HG03139 (cell line): ENCODE results near the gene PSIP1.
A peak's percentile ranks its signal among the peaks of the same experiment; 100 is the strongest.
"Not testable (repeated sequence)": the region's sequence is repeated elsewhere in the genome, so short reads cannot be mapped to it uniquely, and the experiment has no call there.

Experiments
- ATAC-seq: cut with Tn5 transposase; IDR thresholded peaks from one replicate; pipeline ENCODE4 v1.9.1; 2021; ENCODE audit not compliant: unreplicated experiment

PSIP1 gene

DNA sequence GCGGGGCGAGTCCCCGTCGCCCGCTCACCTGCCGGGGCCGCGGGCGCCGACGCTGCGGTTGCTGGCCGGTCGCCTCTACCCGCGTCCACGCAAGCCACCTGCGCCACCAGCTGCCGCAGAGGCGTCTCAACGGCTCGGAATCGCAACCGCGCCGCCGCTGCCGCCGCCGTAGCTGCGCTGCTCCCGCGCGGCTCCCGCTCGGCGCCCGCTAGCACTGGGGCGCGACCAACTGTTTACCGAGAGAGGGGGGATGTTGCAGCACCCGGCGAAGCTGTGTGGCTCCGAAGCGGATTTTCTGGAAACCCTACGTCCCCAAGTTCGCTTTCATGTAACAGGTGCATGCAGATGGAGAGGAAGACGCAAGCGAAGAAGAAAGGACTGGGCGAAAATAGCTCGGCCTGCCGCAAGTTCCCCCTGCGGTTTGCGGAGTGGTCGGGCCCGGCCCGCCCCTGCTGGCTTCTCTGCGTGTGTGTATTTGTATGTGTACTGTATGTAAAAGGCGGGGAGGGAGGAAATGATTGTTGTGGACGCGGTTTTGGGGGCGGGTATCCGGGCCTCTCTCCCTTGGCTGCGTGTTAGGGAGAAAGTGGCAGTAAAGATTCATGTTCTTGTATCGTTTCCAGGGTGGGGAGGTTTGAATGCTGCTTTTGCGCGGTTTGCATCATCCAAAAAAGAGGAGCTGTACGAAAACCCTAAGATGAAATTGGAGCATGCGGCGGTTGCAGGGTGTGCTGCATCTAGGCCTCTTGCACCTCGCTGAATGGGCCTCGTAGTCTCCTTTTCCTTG lies at the start of gene PSIP1:
Gene PSIP1 (minus strand): TSS at position 182 of the 787 bp plus-strand sequence. CDS start 782 bp downstream, outside the sequence.
- ATAC-seq: peak; percentile 78

DNA sequence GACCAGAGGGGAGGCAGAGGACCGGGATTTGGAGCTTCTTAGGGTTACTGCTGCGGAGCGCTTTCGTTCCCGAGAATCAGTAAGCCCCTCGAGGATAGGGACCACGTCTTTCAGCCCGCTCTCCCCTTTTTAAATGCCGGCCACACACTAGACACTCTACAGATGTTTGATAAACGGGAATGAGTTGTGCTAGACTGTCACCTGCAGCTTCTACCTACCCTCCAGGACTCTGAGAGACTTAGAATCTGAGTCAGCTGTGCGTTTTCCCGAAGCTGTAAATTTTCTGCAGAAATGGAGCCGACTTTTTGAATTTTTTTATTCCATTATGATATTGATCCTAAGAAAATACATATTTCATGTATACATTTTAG lies 42.7 kb upstream of the PSIP1 start:
- ATAC-seq: peak; percentile 13

- ATAC-seq: peak; percentile 66
Measured at GRCh38 chr9:15552636-15553527, 42.1 kb upstream of the PSIP1 start, which contains the start of gene CCDC171. Gene CCDC171 (plus strand): TSS chr9:15553043. CDS start chr9:15564089, 11,046 bp downstream.

DNA sequence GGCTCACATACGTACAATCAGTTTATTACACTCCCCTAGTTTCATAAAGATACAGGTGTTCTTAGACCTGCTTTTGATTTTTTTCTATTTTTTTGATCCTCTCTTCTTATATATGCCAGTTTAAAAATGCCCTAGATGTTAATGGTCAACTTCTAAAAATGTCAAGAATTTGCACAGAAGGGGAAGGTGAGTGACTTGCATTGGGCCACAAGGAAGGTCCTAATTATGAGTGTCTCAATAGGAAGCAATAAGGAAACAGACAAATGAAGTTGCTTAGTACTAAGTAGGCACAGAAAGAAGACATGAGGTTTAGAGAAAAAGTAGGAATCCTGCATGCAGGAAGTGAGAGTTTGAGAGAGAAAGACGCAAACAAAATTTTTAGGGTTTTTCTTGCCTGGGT lies 38.8 kb upstream of the PSIP1 start:
- ATAC-seq: no peak

GRCh38 chr9:15543047-15543813 lies 32.5 kb upstream of the PSIP1 start:
- ATAC-seq: no peak

DNA sequence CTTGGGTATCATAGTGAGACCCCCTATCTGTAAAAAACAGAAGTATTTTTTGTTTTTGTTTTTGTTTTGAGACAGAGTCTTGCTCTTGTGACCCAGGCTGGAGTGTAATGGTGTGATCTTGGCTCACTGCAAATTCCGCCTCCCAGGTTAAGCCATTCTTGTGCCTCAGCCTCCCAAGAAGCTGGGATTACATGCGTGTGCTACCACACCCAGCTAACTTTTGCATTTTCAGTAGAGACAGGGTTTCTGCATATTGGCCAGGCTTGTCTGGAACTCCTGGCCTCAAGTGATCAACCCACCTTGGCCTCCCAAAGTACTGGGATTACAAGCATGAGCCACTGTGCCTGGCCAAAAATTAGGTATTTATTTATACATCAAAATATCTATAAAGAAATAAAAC lies 31.9 kb upstream of the PSIP1 start:
- no peak for ATAC-seq

DNA sequence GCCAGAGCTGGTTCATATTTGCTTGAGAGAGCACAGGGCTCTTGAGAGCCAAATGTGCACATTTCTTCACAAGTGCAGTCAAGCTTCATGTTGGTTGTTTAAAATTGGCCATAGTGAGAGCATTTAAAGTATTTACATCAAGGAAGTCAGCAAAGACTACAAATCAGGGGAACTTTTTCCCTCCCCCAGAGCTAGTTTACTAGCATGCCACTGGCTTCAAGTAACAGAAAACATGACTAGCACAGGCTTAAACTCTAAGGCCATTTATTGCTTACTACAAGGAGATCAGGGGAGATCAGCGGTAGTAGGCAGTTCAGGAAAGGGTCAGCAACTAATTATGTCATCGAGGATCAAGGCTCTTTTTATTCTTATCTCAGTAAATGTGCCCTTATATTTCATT lies 31.1 kb upstream of the PSIP1 start:
- no peak for ATAC-seq

- no peak for ATAC-seq
Measured at GRCh38 chr9:15531380-15531779, 20.6 kb upstream of the PSIP1 start.

DNA sequence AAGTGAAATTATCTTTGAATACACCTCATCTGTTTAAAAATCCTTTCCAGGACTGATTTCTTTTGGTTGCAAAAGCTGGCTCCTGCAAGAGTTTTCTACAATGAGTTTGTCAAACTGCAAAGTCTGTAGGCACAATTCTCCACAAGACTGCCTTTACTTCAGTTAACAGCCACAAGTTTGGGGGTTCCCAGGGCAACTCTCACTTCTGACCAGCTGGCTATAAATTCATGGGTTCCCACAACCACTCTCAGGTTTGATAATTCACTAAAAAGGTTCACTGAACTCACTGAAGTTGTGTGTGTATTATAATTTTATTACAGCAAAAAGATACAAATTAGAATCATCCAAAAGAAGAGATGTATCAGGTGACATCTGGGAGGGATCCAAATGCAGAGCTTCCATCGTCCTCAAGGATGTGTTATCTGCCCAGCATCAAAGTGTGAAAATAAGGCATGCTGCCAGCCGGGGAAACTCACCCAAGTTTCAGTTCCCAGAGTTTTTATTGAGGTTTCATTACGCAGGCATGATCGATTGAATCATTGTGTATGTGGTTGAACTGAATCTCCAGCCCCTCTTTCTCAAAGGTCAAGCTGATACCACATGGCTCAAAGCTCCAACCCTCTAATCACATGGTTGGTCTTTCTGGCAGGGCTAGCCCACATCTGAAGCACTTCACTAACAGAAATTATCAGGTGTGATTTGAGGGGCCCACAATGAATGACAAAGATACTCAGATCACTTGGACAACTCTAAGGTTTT lies 19.0 kb upstream of the PSIP1 start:
- ATAC-seq: peak; percentile 80

DNA sequence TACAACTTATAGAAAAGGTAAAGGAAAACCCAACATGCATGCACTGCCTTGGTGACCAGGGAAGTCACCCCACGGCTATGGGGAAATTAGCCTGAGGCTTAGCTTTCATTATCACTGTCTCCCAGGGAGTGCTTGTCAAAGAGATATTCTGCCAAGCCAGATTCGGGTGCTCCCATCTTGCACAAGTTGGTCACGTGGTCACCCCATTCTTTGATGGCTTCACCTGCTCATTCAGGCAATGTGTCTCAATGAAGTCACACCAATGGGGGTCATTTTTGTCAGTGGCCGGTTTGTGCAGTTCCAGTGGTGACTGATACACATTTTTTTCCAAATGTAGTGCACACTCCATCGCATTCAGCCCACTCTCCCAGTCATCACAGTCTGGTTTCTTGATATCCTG lies 16.3 kb upstream of the PSIP1 start:
- not testable (repeated sequence) for ATAC-seq

DNA sequence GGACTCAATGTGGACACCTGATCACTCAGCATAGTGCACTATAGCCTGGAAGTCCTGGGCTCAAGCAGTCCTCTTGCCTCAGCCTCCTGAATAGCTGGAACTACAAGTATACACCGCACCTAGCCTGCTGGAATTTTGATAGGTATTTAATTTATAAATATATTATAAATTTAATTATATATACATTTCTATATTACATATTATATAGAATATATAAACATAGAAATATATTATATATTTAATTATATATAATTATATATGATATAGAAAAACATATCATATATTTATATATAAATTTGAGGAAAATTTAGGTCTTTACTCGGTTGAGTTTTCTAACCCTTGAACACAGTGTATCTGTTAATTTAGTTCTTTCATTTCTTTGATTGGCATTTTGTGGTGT lies 15.2 kb upstream of the PSIP1 start:
- no peak for ATAC-seq

DNA sequence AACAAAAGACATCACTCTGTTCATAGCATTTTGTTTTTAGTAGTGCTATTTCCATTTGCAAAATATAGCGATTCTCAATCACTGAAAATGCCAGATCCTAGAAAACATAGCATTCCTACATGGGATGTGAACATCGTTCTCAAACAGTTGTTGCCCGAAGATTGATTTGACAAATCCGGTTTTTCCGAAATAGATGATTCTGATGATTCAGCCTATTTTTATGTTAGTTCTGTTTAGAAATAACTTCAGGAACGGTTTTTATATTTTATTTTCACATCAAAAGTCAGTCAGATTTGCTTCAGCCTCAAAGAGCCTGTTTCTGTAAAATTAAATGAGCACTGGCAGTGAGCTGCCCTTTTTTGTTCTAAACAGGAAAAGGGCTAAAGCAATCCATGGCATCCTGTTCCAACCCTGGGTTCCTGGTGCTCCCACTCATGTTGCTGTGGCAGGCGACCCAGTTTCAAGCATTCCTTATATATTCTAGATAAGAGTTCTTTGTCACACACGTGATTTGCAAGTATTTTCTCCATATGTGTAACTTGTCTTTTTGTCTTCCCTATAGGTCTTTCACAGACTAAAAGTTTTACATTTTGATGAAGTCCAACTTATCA lies 14.2 kb upstream of the PSIP1 start:
- ATAC-seq: no peak

GRCh38 chr9:15522130-15522755 lies 11.5 kb upstream of the PSIP1 start:
- no peak for ATAC-seq

GRCh38 chr9:15521254-15521653 lies 10.5 kb upstream of the PSIP1 start:
- ATAC-seq: no peak

- no peak for ATAC-seq
Measured at GRCh38 chr9:15519831-15520230, 9.1 kb upstream of the PSIP1 start.

DNA sequence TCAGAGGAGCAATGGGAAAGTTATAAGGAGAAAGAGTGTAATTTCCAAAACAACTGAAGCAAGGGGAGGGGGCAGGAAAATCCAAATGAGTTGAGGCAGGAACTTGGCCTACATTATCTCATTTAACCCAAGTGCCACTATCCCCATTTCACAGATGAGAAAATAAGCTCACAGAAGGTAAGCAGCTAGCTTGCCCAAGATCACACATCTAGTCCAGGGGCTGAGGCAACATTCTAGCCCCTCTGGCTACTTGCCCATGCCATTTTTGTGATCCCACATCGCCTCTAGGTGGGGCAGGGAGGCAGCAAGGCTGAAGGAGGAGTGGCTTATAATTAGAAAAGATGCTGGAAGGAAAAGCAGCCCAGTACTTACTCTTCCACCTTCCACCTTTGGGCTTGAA lies 2.6 kb upstream of the PSIP1 start:
- no peak for ATAC-seq

DNA sequence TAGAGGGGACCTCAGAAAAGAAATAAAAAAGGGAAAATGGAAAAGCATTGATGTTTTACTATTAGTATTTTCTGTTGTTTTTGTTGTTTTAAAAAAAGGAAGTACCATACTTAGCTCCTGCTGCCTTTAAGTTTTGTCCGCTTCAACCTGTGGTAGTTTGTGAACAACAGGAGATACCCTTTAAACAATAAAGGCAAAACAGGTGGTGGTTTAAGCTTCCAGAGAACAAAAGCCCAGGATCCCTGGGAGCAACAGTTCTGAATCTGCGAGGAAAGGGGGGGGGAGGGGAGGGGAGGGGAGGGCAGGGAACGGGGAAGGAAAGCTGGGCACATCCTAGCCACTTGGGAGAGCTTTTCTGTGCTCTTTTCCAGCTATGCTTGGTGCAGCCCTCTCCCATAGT lies 2.1 kb upstream of the PSIP1 start:
- no peak for ATAC-seq

DNA sequence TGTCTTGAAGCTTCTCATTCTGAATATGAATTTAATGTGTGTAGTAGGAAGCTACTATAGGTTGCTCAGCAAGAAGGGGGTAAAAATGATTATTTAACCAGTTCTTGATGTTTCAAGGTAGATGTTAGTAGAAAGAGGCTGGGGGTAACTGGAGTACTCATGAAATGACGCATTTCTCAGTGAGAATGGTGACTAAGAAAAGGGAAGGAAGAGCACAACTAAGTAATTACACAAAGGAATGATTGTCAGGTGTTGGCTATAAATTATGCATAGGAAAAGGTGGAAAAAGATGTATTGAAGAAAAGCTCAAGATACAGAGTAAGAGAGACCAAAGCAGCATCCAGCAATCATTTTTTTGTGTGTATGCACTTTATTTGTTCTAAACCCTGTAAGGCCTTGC lies 1.4 kb upstream of the PSIP1 start:
- ATAC-seq: no peak

- ATAC-seq: peak; percentile 20
Measured at GRCh38 chr9:15509931-15510788, 610 bp downstream of the PSIP1 start.
